Activated CD4-positive, alpha-beta T cell treated with anti-CD3 and anti-CD28 coated beads, Interleukin-2, amount 50 U/mL, for 4 hours (primary cell): ENCODE measurements around the gene CDC42EP4.

Source experiments
- DNase-seq, 2 experiments: peaks; one replicate each; pipeline ENCODE4 v3.0.0-alpha.2; 2020

Gene CDC42EP4, protein sequence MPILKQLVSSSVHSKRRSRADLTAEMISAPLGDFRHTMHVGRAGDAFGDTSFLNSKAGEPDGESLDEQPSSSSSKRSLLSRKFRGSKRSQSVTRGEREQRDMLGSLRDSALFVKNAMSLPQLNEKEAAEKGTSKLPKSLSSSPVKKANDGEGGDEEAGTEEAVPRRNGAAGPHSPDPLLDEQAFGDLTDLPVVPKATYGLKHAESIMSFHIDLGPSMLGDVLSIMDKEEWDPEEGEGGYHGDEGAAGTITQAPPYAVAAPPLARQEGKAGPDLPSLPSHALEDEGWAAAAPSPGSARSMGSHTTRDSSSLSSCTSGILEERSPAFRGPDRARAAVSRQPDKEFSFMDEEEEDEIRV

DNA sequence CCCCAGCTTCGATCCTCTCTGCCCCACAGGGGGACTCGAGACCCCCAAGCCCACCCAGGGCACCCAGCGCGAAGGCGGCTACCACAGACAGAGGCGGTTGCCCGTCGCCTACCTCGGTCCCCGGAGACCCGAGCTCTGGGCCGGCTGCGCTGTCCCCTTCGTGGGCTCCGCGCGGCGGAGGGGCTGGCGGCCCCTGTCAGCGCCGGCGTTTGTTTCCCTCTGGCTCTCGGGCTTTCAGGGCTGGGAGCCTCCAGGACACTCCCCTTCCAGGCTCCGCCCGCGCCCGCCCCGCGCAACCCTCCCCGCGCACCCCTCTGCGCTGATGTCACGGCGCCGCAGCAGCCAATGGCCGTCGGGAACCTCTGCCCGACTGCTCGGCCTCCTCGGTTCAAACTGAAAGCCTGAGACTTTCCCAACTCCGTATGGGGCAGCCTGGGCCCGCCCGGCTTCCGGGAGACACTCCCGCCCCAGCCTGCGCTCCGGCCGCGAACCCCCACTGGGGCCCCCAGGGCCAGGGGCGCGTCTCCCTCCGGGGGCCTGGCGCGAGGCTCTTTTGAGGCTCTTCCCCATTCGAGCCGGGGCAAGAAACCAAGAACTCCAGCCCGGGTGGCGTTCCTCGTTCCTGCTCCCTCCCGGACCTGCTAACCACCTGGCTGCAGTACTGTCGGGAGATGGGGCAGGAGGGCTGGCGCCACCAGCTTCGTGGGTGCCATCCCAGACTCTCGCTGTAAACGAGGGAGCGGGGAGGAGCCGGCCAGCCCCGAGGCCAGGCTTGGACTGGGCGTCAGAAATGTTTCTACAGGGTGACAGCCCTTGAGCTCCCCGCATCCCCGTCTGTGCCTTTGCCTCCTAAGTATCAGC lies at the start of gene CDC42EP4:
TSS of gene CDC42EP4 (minus strand) at position 221 of the 861 bp plus-strand sequence. CDS start 25,501 bp downstream, outside the sequence.
- peak; percentile 81 to 83 for DNase-seq

DNA sequence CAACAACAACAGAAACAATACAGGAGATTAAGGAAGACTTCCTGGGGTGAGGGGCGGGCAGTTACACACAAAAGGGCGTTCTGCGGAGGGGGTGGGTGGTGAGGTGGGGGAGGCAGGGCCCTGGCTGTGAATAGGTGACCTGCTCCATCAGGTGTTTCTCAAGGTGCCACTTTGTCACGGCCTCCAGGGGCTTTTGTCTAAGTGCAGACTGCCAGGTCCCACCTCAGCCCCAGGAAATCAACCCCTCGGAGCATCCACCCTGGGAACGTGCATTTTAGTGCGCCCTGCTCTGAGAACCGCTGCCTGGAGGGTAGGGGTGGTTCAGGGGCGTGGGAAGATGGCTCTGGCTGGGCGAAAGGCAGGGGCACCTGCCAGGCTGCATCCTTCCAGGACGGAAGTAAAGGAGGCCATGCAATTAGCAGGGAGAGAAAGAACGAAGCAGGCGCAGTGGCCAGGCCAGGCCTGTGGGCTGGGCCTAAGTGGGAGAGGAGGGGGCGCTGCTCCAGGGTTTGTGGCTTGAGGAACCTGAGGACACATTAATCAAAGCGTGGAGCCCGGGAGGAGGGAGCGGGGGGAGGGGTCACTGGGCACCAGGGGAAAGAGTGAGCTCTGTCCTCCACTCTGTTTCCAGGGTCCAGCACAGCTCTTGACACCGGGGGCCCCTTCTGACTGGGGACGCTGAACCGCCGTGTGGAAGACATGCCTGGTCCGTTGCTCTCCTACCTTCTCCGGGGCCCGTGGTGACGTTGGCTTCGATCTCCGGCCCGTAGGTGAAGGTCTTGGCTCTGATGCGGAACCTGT lies 49.4 kb upstream of the CDC42EP4 start:
- DNase-seq = no peak

DNA sequence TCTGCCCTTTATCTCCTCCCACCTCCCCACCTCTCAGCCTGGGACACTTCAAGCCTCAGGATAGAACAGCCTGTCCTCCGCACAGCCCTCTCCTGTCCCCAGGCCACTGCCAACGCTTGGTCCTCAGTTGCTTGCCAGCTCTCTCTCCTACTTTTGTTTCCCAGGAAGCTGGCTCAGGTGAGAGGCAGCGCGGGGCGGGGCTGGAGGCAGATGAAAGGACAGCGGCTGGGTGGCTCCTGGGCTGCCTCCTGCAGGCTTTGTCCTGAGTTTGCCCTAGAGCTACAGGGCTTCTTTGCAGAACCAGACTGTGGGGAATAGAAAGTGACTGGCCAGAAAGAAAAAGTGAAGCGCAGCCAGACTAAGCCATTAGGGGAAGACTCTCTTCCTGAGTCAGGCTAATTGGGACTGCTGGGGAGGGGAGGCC lies 48.2 kb upstream of the CDC42EP4 start:
- no peak for DNase-seq

DNA sequence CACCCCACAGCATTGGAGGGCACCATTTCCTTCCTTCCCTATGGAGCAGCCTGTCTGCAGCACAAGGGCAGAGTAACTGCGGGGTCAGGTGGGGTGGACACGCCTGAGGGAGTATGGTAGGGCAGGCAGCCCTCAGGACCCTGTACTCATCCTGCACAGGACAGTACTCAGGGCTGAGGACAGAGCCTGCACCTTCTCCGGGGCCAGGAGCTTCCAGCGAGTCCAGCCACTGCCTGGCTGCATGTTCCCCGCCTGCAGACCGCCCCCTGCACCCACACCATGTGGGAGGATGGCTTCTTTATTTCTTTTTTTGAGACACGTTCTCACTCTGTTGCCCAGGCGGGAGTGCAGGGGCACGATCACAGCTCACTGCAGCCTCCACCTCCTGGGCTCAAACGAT lies 47.6 kb upstream of the CDC42EP4 start:
- no peak for DNase-seq

DNA sequence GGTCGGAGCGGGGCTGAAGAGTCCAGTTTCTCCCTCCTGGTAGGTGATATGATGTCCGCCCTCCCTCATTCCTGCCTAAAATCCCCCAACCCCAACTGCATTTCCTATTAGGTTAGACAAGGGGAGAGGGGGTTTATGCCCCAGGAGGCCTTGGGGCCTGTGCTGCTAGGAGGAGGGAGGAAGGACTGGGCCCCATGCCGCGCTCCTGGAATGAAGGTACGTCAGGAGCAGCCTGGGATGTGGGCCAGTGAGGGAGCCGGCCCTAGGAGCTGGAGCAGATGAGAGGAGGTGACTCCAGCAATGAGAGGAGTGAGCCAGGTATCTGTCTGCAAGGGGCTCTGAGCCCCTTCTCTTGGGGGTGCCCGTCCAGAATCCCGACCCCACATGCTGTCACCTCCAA lies 46.9 kb upstream of the CDC42EP4 start:
- no peak for DNase-seq

DNA sequence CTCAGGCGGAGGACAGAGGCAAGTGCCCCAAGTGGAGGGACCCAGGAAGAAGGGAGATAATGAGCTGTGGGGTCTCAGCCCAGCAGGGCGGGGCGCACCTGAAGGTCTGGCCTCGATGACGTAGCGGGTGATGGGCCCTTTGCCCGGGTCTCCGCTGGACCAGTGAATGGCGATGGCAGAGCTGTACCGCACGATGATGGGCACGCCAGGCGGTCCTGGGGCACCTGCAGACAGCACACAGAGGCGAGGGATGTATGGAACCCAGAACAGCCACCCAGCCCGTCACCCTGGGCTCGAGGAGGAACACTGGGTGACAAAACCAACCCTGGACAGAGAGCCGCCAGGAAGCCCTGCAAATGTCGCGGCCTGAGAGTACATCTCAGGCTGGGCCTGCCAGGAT lies 46.2 kb upstream of the CDC42EP4 start:
- no peak for DNase-seq

DNA sequence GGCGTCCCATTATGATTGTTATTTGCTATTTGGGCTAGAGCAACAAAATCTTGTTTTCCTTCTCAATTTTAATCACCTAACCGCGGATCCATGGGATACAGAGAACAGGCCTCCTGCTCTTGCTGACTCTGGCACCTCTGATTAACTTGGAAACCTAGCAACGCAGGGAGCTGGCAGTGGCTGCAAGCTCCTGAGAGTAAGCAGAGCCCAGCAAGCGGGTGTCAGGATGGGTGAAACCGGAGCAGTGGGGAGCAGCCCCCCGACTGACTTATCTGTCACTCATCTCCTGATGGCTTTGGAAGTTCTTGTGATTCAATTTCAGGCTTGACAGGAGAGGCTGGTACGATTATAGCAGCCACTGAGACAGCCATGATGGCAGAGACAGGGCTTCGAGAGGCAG lies 45.5 kb upstream of the CDC42EP4 start:
- no peak for DNase-seq

DNA sequence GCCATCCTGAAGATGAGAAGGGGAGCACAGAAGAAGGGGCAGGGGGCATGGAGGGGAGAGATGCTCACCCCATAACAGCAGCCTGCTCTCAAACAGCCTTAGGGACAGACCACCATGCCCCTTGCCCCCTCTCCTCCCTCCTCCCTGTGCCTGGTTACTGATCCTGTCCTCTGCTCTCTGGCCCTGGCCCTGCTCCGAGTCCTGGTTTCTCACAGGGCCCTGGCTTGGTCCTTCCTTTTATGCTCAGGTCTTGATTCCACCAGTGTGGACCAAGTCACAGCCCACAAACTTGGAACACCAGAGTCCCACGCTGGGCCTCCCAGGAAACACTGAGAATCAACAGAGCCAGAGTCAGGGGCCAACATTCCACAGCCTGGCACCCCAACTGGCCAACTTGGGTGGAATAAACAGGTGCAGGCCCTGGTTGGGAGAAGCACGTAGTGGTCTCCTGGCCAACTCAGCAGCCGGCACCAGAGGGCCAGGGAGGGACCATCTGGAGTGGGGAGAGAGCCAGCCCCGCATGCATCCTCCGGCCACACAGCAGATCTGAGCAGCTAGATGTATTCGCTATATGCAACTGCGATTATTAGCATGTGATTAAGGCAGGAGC lies 44.9 kb upstream of the CDC42EP4 start:
- DNase-seq = no peak

DNA sequence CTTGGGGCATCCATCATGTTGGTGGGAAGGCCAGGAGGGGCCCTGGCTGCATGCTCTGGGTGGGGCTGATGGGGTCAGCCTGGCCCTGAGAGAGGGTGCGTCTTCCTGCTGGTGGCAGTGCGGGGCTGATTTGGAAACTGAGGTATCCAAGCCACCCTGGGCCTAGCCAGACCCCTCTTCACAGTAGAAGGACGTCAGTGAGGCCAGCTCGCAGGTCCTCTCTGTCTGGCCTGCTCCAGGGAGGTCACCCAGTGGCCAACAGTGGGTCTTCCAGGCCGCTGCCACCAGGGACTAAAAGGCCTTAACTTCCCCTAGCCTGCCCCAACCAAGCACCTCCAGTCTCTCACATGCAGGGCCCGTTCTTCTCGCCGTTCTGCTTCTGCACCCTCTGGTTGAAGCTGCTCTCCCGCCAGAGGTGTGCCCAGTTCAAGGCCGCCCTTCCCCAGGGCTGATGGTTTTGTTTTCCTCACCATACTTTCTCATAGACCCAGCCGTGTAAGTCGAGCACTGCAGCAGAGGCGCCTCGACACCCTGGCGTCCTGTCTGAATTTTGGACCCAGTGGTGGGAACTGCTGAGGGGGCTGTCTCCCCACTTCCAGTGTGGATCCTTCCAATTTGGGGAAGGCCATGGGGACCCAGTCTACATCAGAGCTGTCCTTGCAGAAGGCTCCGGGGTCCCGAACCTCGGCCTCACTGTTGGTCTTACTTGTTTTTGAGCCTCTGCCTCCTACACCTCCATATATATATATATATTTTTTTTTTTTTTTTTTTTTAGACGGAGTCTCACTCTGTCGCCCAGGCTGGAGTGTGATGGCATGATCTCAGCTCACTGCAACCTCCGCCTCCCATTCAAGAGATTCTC lies 42.9 kb upstream of the CDC42EP4 start:
- DNase-seq = no peak

DNA sequence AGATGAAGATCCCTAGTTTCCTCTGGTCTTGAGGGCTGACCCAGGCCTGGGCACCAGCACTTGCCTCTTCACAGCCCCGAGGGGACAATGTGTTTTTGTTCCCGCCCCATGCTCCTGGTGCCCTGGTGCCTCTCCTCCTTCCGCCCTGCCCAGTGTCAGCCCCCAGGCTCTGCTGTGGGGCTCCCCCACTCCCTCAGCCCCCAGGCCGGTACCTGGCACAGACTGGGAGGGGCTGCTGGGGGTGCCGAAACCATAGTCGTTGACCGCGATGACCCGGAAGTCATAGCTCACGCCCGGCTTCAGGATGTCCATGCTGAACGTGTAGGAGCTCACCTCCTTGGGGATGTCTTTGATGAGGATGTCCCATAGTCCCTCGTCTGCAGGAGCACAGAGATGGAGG lies 40.5 kb upstream of the CDC42EP4 start:
- no peak for DNase-seq

DNA sequence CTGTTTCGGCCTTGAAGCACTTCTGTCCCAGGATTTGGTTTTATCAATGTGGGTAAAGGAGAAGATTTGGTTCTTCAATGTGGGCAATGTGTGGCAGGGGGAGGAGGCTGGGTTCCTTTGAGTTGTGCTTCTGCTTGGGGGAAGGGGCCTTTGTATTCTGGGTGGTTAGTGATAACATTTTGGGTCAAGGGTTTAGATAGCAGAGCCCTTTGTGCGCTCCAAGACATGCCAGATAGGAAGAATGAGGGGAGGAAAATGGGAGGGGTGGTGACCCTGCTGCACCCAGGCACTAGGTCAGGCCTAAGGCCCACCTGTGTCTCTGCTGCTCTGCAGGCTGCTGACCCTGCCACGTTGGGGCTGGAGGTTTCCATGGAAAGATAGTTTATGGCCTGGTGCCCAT lies 40.0 kb upstream of the CDC42EP4 start:
- DNase-seq = no peak

DNA sequence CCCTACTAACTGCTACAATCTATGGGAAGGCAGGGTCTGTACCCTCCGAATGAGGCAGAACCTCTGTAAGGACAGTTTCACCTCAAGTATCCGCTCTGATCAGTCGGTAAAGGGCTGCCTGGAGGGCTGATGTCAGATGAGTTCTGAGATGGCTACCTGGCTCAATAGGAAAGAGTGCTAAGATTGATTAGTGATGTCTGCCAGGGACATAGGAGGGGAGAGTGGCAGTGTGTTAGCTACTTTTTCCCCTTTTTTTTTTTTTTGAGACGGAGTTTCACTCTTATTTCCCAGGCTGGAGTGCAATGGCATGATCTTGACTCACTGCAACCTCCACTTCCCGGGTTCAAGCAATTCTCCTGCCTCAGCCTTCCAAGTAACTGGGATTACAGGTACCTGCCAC lies 39.1 kb upstream of the CDC42EP4 start:
- no peak for DNase-seq

DNA sequence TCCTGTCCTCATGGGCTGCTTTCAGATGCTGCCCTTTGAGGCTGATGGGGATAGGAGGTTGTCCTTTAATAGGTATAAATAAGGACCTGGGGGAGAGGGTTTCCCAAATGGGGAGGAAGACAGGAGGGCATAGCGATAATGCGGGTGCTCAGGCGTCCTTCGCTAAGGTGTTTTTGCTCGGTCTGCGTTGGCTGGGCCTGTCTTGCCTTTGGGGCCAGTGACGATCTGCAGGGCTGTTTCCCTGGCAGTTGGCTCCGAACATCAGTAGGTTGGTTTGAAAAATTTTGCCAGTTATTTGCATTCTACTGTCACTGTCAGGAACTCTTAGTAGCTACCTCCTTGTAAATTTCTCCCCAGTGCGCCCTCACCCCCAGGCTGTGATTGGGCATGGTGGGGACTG lies 37.8 kb upstream of the CDC42EP4 start:
- DNase-seq = no peak

DNA sequence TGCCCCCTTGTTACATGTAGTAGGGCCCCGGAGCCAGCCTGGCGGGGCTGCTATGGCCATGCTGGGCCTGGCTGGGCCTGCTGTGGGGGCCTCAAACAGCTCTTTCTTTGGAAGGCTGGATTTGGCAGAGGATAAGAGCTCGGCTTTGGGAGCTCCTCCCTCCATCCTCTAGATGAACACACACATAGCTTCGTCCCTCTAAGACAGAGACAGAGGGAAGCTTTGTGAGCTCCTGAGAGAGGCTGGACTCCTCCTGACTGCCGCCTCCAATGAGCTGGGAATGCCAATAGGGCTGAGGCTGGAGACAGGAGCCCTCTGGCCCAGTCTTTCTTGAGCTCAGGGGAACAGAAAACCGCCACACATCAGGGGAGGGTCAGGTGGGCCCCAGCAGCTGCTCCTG lies 37.3 kb upstream of the CDC42EP4 start:
- DNase-seq = no peak

DNA sequence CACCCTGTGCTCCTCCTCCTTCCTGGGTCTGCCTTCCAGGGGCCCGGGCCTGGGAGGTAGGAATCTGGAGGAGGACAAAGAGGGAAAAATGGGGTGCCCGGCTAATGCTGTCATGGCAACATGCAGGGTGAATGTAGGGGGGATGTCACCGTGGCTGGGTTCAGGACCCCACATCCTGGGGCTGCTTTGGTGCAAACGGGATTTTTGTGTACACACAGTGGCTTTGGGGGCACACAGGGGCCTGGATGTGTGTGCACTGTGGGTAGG lies 37.0 kb upstream of the CDC42EP4 start:
- DNase-seq = no peak

DNA sequence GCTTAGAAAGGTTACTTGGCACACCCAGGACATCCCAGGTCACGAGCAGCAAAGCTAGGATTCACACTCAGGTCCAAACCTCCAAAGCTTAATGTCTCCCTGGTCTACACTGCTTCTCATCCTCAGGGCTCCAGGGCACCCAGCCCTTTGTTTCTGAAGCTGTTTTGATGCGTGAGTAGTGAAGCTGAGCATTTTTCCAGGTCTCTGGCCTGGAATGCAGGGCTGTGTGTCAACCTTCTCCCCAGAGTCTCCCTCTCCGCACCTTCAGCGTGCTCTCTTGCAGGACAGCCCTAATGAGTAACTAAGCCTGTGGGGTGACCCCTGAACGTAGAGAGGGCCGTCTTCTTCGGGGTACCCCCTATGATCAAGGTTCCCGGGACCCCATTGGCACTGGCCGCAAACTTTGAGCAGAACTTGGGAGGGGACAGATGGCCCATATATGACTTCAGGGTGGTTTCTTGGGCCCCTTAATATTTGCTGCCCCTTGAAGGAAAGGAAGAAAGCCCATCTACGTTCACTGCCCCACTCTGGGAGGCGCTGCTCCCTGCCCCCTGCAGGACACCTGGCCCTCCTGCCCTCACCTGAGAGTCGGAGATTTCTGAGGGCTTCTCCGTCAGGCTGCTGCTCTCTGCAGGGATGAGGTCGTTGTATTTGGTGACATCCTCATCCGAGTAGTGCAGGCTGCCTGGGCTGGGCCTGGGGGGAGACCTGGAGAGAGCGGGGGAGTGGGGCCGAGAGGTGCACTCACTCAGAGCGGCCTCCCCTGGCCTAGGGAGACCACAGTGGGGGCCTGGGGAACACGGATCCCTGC lies 36.4 kb upstream of the CDC42EP4 start:
- DNase-seq = no peak

DNA sequence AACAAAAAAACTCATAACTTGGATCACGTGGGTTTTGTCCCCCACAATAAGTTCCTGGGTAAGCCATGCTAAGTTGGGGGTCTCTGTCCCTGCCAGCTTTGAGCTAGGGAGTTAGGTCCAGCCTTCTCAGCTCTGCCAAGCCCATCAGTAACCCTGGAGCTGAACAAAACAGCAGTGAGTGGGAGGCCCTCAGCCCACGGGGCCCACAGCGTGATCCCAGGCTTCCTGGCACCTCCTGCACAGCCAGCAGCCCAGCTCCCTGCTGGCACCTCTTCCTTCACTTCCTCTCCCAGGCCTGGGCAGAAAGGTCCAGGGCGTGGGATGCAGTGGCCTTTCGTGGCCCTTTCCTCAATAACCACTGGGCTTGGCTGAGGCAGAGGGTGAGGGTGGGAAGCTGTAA lies 35.5 kb upstream of the CDC42EP4 start:
- DNase-seq = no peak

DNA sequence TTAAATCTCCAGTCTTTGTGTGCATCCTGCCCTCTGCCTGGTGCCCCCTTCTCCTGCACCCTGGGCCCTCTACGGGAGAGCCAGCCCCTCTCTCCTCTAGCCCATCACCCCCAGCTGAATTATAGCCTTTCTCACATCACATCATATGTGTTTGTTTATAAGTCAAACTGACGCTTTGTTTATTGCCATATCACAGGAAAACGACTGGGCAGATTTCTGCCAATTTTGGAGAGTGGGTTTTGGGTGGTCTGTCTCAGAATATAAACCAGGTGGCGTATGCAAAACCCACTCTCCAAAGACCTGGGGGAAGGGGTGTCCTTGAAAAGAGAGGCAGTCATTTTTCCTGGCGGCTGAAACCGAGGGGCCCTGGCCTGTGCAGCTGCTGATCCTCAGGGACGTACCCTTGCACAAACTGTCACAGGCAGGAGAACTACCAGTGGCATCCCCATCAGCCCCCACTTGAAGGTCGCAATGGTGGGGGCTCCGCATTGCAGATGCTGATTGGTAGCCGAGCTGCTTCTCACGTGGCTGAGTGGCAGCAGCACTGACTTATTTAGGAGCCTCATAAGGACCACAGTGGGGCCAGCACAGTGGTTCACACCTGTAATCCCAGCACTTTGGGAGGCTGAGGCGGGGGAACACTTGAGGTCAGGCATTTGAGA lies 34.8 kb upstream of the CDC42EP4 start:
- no peak for DNase-seq

DNA sequence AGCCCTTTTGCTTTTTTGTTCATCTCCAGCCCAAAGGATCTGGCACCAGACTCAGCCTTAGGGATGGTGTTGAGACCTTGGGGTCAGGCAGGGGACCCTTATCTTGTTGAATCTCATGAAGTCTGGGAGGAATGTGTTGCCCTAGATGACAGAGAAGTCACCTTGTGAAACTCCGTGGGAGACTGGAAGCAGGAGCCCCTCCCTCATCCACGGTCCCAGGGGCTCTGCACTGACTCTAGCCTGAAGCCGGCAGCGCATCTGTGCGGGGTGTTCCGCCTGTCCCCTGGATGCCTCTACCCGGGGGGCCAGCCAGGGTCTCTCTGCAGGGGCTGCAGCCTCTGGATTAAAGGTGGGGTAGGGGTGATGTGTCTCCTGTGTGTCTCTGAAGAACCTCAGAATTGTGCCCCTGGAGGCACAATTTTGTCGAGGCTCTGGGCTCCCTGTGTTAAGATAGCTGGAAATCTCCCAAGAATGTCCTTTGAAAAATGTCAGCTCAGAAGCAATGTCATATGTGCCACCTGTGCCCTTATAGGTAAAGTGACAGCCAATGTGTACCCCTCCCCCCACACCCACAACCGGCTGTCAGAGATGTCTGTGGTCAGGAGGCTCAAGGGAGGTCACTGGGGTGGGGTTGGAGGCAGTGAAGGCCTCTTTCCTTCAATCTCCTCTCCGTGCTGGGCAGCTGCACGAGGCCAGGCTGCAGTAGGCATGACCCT lies 32.1 kb upstream of the CDC42EP4 start:
- DNase-seq = no peak

DNA sequence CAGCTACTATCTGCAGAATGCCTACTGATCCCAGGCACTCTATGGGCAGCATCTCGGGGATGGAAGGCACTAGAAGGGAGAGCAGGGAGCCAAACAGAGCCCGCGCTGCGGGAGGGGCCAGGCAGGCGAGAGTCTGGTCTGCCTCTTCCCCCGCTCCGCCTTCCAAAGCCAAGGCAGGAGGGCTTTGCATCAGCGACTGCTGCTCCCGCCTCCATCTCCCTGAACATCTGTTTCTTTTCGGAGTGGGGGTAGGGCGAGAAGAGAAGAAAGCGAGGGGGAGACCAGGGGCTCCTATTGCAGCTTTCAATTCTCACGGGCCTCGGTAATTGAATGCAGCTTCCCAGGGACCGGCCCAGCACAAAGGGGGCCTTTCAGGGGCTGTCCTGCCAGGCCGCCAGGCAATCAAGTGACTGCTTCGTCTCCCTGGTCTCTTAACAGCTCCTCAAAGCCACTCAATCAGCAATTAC lies 31.4 kb upstream of the CDC42EP4 start:
- no peak for DNase-seq
